Neuronal stem cell (in vitro differentiated cells): Measurements from ENCODE around the gene MUC6.
A peak's percentile ranks its signal among the peaks of the same experiment; 100 is the strongest.

Source experiments
- DNase-seq: peaks from one replicate; pipeline ENCODE4 v3.0.0-alpha.2; 2013; ENCODE audit warnings: low spot score
- H2AFZ ChIP-seq: one replicate; pipeline ENCODE4 v1.6.1; 2013; ENCODE audit warnings: mild to moderate bottlenecking, low read length, inconsistent platforms
- H2AK5ac ChIP-seq: 2 replicates; pipeline ENCODE4 v1.6.1; 2013; ENCODE audit warnings: low read depth, mild to moderate bottlenecking, inconsistent platforms, low read length, moderate library complexity, mixed read lengths
- H2BK120ac ChIP-seq: 2 replicates; pipeline ENCODE4 v1.6.1; 2013; ENCODE audit warnings: low read depth, mild to moderate bottlenecking, inconsistent platforms, low read length, moderate library complexity, mixed read lengths
- H2BK12ac ChIP-seq: one replicate; pipeline ENCODE4 v1.6.1; 2013; ENCODE audit warnings: low read length, inconsistent platforms
- H2BK15ac ChIP-seq: 2 replicates; pipeline ENCODE4 v1.6.1; 2013; ENCODE audit warnings: mild to moderate bottlenecking, low read length, inconsistent platforms, mixed read lengths
- H2BK5ac ChIP-seq: one replicate; pipeline ENCODE4 v1.6.1; 2013; ENCODE audit warnings: inconsistent platforms, mild to moderate bottlenecking, low read length, moderate library complexity
- H3K14ac ChIP-seq: one replicate; pipeline ENCODE4 v1.6.1; 2013; ENCODE audit warnings: low read length, inconsistent platforms
- H3K18ac ChIP-seq: 2 replicates; pipeline ENCODE4 v1.6.1; 2013; ENCODE audit warnings: low read length, inconsistent platforms
- H3K23ac ChIP-seq: 2 replicates; pipeline ENCODE4 v1.6.1; 2013; ENCODE audit warnings: low read depth, mild to moderate bottlenecking, mixed read lengths, low read length, inconsistent platforms; ENCODE audit not compliant: poor library complexity
- H3K27ac ChIP-seq: replicated peaks from 3 replicates; pipeline ENCODE4 v1.5.1; 2013; ENCODE audit warnings: low read length, inconsistent platforms
- H3K27me3 ChIP-seq, 3 experiments: 2 replicates each; pipeline ENCODE4 v1.6.1; 2013; ENCODE audit warnings: low read length in 3 of 3, mild to moderate bottlenecking in 2 of 3, inconsistent platforms in 1 of 3, low read depth in 1 of 3, mixed read lengths in 1 of 3, moderate library complexity in 1 of 3; ENCODE audit not compliant: control insufficient read depth in 3 of 3, insufficient read depth in 3 of 3
- H3K36me3 ChIP-seq, 2 donors: replicated peaks in 1 of 2; 2 replicates each; pipeline ENCODE4 v1.6.1; 2013; ENCODE audit warnings: low read length in 2 of 2; ENCODE audit not compliant: control insufficient read depth in 2 of 2, insufficient read depth in 2 of 2
- H3K4ac ChIP-seq: 2 replicates; pipeline ENCODE4 v1.6.1; 2013; ENCODE audit warnings: inconsistent platforms, mild to moderate bottlenecking, low read length, moderate library complexity
- H3K4me1 ChIP-seq, 2 donors: 1 replicate in 1 of 2; 2 replicates in 1 of 2; pipeline ENCODE4 v1.6.1; 2013; ENCODE audit warnings: low read length in 2 of 2, low read depth in 1 of 2; ENCODE audit not compliant: control insufficient read depth in 2 of 2, insufficient read depth in 1 of 2
- H3K4me2 ChIP-seq: one replicate; pipeline ENCODE4 v1.6.1; 2013; ENCODE audit warnings: mild to moderate bottlenecking, low read length, inconsistent platforms; ENCODE audit not compliant: insufficient read depth, poor library complexity, severe bottlenecking
- H3K4me3 ChIP-seq, 2 donors: 2 replicates each; pipeline ENCODE4 v1.5.1; 2013; ENCODE audit warnings: low read length in 2 of 2, mild to moderate bottlenecking in 2 of 2, inconsistent platforms in 1 of 2, moderate library complexity in 1 of 2
- H3K79me1 ChIP-seq: one replicate; pipeline ENCODE4 v1.6.1; 2013; ENCODE audit warnings: low read depth, mild to moderate bottlenecking, inconsistent platforms, low read length, moderate library complexity
- H3K9ac ChIP-seq: one replicate; pipeline ENCODE4 v1.6.1; 2013; ENCODE audit warnings: mild to moderate bottlenecking, low read depth, low read length, inconsistent platforms; ENCODE audit not compliant: poor library complexity
- H3K9me3 ChIP-seq, 2 donors: replicated peaks in 1 of 2; 2 replicates each; pipeline versions ENCODE3 to v1.6.1; 2013; ENCODE audit warnings: low read length in 2 of 2, mild to moderate bottlenecking in 2 of 2, inconsistent platforms in 1 of 2, low read depth in 1 of 2, mixed read lengths in 1 of 2, moderate library complexity in 1 of 2; ENCODE audit not compliant: control insufficient read depth in 2 of 2, insufficient read depth in 1 of 2
- H4K8ac ChIP-seq: one replicate; pipeline ENCODE4 v1.6.1; 2013; ENCODE audit warnings: low read depth, mild to moderate bottlenecking, inconsistent platforms, low read length, moderate library complexity
- H4K91ac ChIP-seq: one replicate; pipeline ENCODE4 v1.6.1; 2013; ENCODE audit warnings: low read length, low read depth, mild to moderate bottlenecking, inconsistent platforms; ENCODE audit not compliant: poor library complexity
- WGBS, 2 donors: extraction: QIAGEN DNeasy Blood & Tissue Kit; methylation state at CpG; one replicate each; pipeline ENCODE4 v1.1.7; 2013; ENCODE audit warnings: missing lambda C conversion rate in 2 of 2, mixed read lengths in 1 of 2; ENCODE audit not compliant: insufficient read length in 2 of 2, insufficient replicate concordance in 1 of 2; ENCODE audit errors: extremely low coverage in 2 of 2; 5-methylcytosine and 5-hydroxymethylcytosine counted together

The MUC6 gene

DNA sequence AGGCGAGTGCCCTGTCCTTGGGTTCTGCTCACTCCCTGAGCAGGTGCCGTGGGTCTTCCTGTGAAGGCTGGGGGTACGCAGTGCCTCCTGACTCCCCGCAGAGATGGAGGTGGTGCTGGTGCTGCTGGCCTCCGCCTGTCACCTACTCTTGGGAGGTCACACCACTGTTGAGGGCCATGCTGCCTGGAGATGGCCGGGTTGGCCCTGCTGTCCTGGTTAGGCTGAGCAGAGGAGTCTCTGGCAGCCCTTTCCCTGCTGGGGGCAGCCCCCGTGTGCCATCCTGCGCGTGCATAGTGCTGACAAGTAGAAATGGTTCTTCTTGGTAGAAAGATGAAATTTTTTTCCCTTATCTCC lies 49.6 kb downstream of the MUC6 start:
- WGBS, 2 donors: no CpG with 5 or more reads among the region's 9 CpGs

DNA sequence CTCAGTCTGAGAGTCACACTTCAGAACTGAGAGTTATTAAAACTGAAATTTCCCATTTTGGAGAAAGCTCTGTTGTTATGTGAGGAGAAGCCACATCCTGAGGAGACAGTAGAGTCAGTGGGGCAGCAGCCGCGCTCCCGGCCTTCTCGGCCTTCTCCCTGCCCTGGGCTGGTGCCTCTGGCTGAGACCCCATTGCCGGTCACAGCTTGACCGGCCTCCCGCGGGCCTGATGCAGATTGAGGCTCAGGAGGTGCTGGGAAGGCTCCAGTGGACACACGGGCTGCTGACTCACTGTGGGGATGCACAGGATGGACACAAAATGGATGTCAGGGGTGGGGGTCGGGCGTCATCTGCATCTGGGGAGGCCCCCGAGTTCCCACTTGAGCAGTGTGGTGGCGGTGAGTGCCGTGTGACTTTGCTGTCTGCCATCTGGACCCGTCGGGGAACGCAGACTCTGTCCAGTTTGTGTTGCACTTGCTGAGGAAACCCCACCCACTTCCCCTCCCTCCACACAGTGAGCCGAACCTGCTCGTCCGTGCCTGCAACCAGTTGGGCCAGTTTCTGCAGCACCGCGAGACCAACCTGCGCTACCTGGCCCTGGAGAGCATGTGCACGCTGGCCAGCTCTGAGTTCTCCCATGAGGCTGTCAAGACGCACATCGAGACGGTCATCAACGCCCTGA lies 50.1 kb downstream of the MUC6 start:
- Histone ChIP-seq H4K8ac (peak overlapping the region; percentile 92), H2AFZ (no peak overlapping the region), H2BK12ac (no peak overlapping the region), H3K4me1 (no peaks in the 10 kb centered on the region), H2BK120ac (no peak overlapping the region), H3K79me1 (peaks cover 14% of the 10 kb centered on the region), H2AK5ac (peak overlapping the region; percentile 56), H3K23ac (no peak overlapping the region), H3K18ac (no peak overlapping the region), H3K4me2 (no peak overlapping the region), H3K14ac (no peak overlapping the region), H3K4me3 (peak overlapping the region in 1 of 2 donors; percentile 57), H3K4ac (no peak overlapping the region), H4K91ac (no peak overlapping the region), H3K9ac (peak overlapping the region; percentile 70), H2BK5ac (no peak overlapping the region), H3K27ac (no peak overlapping the region), H2BK15ac (no peak overlapping the region), H3K9me3 (no peaks in the 10 kb centered on the region), H3K27me3 (no peaks in the 10 kb centered on the region), H3K36me3 (peaks cover 62 to 88% of the 10 kb centered on the region in 2 donors)
- no CpG with 5 or more reads among the region's 28 CpGs for WGBS, 2 donors
- no peak for DNase-seq

More for the DNA sequence above, 49.6 kb downstream of the MUC6 start:
- Histone ChIP-seq H4K91ac (no peak overlapping the region), H2BK5ac (no peak overlapping the region), H3K9ac (peak overlapping the region; percentile 70), H3K36me3 (peaks cover 58 to 84% of the 10 kb centered on the region in 2 donors), H2BK12ac (peak overlapping the region; percentile 10), H2AFZ (no peak overlapping the region), H3K14ac (no peak overlapping the region), H3K4me2 (no peak overlapping the region), H3K79me1 (peaks cover 17% of the 10 kb centered on the region), H3K4me1 (no peaks in the 10 kb centered on the region), H3K18ac (no peak overlapping the region), H4K8ac (peak overlapping the region; percentile 92), H3K9me3 (no peaks in the 10 kb centered on the region), H2AK5ac (peak overlapping the region; percentile 56), H3K4ac (no peak overlapping the region), H3K4me3 (peak overlapping the region in 1 of 2 donors; percentile 57), H3K23ac (no peak overlapping the region), H3K27ac (no peak overlapping the region), H2BK120ac (no peak overlapping the region), H2BK15ac (no peak overlapping the region), H3K27me3 (no peaks in the 10 kb centered on the region)
- DNase-seq: no peak

DNA sequence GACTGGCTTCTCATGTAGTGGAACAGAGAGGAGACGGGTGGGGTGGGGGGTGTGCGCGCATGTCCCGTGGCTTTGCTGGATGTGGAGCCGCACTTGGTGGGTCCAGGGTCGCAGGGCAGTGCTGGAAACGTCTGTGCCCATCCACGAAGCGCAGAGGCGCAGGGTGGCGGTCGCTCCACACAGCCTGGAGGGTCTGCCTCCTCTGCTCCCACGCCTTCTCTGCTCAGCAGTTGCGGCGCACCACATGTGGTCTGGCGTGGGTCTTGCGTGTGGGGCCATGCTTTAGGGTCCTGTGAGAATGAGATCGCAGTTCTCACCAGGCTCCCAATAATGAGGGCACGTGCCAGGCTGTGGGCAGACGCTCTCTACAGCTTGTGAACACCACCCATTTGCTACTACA lies 50.7 kb downstream of the MUC6 start:
- Histone ChIP-seq H3K14ac (no peak overlapping the region), H3K27ac (no peak overlapping the region), H3K9me3 (no peaks in the 10 kb centered on the region), H3K9ac (no peak overlapping the region), H3K27me3 (no peaks in the 10 kb centered on the region), H3K4me1 (no peaks in the 10 kb centered on the region), H2BK5ac (no peak overlapping the region), H2BK15ac (no peak overlapping the region), H2AFZ (no peak overlapping the region), H3K36me3 (peaks cover 63 to 88% of the 10 kb centered on the region in 2 donors), H2BK12ac (no peak overlapping the region), H4K8ac (no peak overlapping the region), H3K4me2 (no peak overlapping the region), H3K79me1 (peaks cover 11% of the 10 kb centered on the region), H4K91ac (no peak overlapping the region), H2BK120ac (no peak overlapping the region), H3K23ac (no peak overlapping the region), H3K4me3 (peak overlapping the region in 1 of 2 donors; percentile 13), H2AK5ac (no peak overlapping the region), H3K18ac (no peak overlapping the region), H3K4ac (no peak overlapping the region)
- no CpG with 5 or more reads among the region's 20 CpGs for WGBS, 2 donors
- no peak for DNase-seq

DNA sequence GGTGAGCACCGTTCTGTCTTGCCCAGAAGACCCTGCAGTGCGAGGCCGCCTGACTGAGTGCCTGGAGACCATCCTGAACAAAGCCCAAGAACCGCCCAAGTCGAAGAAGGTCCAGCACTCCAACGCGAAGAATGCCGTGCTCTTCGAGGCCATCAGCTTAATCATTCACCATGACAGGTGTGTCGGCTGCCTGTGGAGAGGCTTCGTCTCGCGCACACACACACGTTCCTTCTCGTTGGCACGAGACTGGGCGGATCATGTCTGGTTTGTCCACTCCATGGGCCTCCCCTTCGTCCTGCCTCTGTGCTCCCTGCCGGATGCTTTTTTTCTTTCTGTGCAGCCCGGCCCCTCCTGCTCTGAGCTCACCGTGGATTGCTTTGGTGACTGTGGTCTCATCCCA lies 51.1 kb downstream of the MUC6 start:
- Histone ChIP-seq H4K8ac (no peak overlapping the region), H3K79me1 (peaks cover 11% of the 10 kb centered on the region), H2AK5ac (no peak overlapping the region), H3K27ac (no peak overlapping the region), H2AFZ (no peak overlapping the region), H3K9ac (peak overlapping the region; percentile 76), H3K4me3 (no peak overlapping the region), H2BK120ac (no peak overlapping the region), H4K91ac (no peak overlapping the region), H2BK12ac (no peak overlapping the region), H3K4ac (no peak overlapping the region), H3K14ac (no peak overlapping the region), H3K18ac (no peak overlapping the region), H2BK5ac (no peak overlapping the region), H2BK15ac (no peak overlapping the region), H3K23ac (no peak overlapping the region), H3K36me3 (peaks cover 67 to 91% of the 10 kb centered on the region in 2 donors), H3K27me3 (no peaks in the 10 kb centered on the region), H3K4me2 (no peak overlapping the region), H3K4me1 (no peaks in the 10 kb centered on the region), H3K9me3 (no peaks in the 10 kb centered on the region)
- no peak for DNase-seq
- no CpG with 5 or more reads among the region's 21 CpGs for WGBS, 2 donors
